Urothelium cell line (cell line): ENCODE measurements around the gene C1orf87.

ENCODE experiments used
- DNase-seq: peaks from one replicate; pipeline ENCODE4 v3.0.0; 2011; ENCODE audit warnings: low spot score, mixed read lengths
- FAIRE-seq: peaks from 2 replicates; lab custom pipeline; 2011; peaks lifted over from hg19 to GRCh38; lab: Jason Lieb, UNC

C1orf87 gene

GRCh38 chr1:59952065-59952464 is 121.5 kb downstream of the C1orf87 start:
- DNase-seq (no peak), FAIRE-seq (no peak)

- no peak for DNase-seq
- no peak for FAIRE-seq
Observed at GRCh38 chr1:59949648-59950047, 123.9 kb downstream of the C1orf87 start.

GRCh38 chr1:59948990-59949389 is 124.6 kb downstream of the C1orf87 start:
- DNase-seq (no peak), FAIRE-seq (no peak)

- FAIRE-seq (no peak), DNase-seq (peak; percentile 75)
Observed at GRCh38 chr1:59947047-59947938, 126.3 kb downstream of the C1orf87 start.

- FAIRE-seq (no peak), DNase-seq (no peak)
Observed at GRCh38 chr1:59945790-59946189, 127.8 kb downstream of the C1orf87 start.
